GM18511 (cell line): ENCODE measurements around the gene ZNF420.

Experiments used
- ATAC-seq: cut with Tn5 transposase; IDR thresholded peaks from one replicate; pipeline ENCODE4 v1.9.1; 2021; ENCODE audit warnings: mild to moderate bottlenecking, moderate library complexity; ENCODE audit not compliant: unreplicated experiment

The ZNF420 gene

GRCh38 chr19:37136111-37136510 lies 57.9 kb downstream of the ZNF420 start:
- no peak for ATAC-seq

DNA sequence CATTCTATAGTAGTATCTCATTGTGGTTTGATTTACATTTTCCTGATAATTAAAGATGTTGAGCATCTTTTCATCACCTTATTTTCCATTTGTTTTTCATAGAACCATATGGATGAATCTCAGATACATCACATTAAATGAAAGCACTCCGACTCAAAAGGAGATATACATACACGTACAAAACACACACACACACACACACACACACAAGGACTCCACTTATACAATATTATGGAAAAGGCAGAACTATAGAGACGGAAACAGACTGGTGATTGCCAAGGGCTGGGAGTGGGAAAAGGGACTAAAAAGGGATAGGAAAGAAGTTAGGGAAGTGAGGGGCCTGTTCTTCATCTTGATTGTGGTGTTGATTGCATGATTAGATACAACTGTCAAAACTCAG lies 70.0 kb downstream of the ZNF420 start:
- no peak for ATAC-seq

DNA sequence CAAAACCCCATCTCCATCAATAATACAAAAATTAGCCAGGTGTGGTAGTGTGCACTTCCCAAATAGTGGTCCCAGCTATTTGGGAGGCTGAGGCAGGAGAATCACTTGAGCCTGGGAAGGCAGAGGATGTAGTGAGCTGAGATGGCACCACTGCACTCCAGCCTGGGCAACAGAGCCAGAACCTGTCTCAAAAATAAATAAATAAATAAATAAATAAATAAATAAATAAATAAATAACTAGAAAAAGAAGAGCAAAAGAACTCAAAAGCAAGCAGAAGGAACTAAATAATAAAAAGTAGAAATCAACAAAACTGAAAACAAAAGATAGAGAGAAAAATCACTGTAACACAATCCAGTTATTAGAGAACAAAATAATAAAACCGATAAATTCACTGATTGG lies 81.9 kb downstream of the ZNF420 start:
- no peak for ATAC-seq

DNA sequence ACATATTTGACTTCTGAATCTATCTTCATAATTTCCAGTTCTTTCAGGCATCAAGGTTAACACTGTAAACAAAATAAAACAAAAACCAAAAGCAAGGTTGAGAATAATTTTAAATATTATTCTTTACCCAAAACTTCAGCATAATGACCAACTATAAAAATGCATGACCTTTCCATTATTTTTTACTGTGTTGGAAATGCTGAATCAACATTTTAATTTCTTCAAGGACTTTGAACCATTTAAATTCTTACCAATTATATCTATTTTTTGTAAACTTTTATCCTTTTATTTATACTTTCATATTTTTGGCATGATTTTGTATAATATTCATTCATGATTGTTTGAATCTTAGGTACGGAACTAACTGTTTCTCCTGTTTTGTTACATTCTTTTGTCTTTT lies 87.4 kb downstream of the ZNF420 start:
- no peak for ATAC-seq

DNA sequence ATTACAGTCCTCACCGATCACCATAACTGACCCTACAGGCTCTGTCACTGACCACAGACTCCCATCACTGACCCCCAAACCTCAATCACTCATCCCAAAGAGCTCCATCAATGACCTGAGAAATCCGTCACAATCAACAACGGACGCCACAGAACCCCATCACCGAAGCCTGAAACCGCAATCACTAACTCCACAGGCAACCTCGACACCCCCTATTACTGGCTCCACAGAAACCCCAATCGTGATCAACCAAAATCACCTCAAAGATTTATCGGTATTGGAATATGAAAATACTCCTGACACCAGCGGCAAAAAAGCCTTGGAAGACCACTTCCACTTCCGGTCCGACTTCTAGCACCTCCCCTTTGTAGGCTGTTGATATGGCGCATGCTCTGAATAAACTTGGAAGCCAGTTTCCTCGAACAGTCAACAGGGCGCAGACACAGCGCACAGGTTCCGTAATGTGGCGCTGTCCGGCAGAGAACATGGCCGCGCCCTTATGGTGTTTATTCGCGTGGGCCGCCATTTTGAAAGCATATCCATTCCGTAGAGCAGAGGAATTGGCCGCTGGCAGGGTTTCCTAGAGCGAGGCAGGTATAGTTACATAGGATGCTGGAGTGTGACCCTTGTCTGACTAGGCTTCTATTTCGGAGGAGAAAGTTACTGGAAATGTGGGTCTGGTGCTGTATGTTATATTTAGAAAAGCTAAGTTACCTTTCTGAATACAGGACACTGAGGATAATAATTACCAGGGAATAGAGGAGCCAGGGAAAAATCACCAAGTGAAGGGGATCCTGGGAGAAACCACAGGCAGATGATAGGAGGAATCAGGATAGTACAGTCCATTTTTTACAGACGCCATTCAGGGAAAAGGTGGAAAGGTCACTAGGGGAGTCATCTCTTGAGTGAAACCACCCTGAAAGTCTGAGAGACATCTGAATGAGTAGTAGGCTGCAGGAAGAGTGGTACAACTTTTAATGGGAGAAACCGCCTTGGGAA lies 94.4 kb downstream of the ZNF420 start, which contains the start of gene ZNF585A:
TSS of gene ZNF585A (minus strand) at position 328 of the 999 bp plus-strand sequence. CDS start 2,785 bp downstream, outside the sequence.
- ATAC-seq, result peak; percentile 100
